SK-N-SH (cell line): ENCODE results near the gene ZNF576.

Experiments
- EP300 ChIP-seq, 2 experiments: IDR thresholded peaks; 2 replicates each; pipeline versions ENCODE4 v1.4.0 to v1.6.1; 2012; ENCODE audit warnings: borderline replicate concordance in 1 of 2, low read depth in 1 of 2, low read length in 1 of 2
- EZH2phosphoT487 ChIP-seq: fragments of 200-600 bp; sonication (generic); IDR thresholded peaks from 2 replicates; pipeline ENCODE4 v1.6.1; 2017; ENCODE audit warnings: low read depth, mixed run types, mild to moderate bottlenecking, antibody characterized with exemption, moderate library complexity, borderline replicate concordance
- GATA2 ChIP-seq: sonication (generic); formaldehyde crosslinking; IDR thresholded peaks from 2 replicates; pipeline ENCODE4 v1.5.0; 2020; ENCODE audit warnings: mild to moderate bottlenecking, missing genetic modification reagents
- MXI1 ChIP-seq: IDR thresholded peaks from 2 replicates; pipeline ENCODE4 v1.6.1; 2012; ENCODE audit warnings: mild to moderate bottlenecking, low read depth, low read length, improper control_type of control experiment
- PBX3 ChIP-seq: IDR thresholded peaks from 2 replicates; pipeline ENCODE4; 2012
- POLR2AphosphoS5 ChIP-seq: IDR thresholded peaks from 2 replicates; pipeline ENCODE4 v1.6.1; 2012; ENCODE audit warnings: low read depth, low read length
- RCOR1 ChIP-seq: fragments of 150-350 bp; IDR thresholded peaks from 2 replicates; pipeline ENCODE4 v1.6.1; 2017; ENCODE audit warnings: antibody characterized with exemption, low read length
- RXRA ChIP-seq: IDR thresholded peaks from 2 replicates; pipeline ENCODE4 v1.4.0; 2012; ENCODE audit warnings: low read depth, mild to moderate bottlenecking, borderline replicate concordance
- SMC3 ChIP-seq: IDR thresholded peaks from 2 replicates; pipeline ENCODE4 v1.6.1; 2012; ENCODE audit warnings: low read depth, low read length, improper control_type of control experiment
- TEAD4 ChIP-seq: IDR thresholded peaks from 2 replicates; pipeline ENCODE4 v1.4.0; 2012; ENCODE audit warnings: mild to moderate bottlenecking, borderline replicate concordance; ENCODE audit not compliant: insufficient read depth
- TF ChIP-seq, protein P1 (sequence below): fragments of 200-600 bp; sonication (generic); IDR thresholded peaks from 2 replicates; pipeline ENCODE4 v1.6.1; 2017; ENCODE audit warnings: antibody characterized with exemption, mild to moderate bottlenecking, moderate library complexity
- TF ChIP-seq, protein P2 (sequence below): IDR thresholded peaks from 2 replicates; pipeline ENCODE4 v1.4.0; 2012; ENCODE audit warnings: low read depth

DNA sequence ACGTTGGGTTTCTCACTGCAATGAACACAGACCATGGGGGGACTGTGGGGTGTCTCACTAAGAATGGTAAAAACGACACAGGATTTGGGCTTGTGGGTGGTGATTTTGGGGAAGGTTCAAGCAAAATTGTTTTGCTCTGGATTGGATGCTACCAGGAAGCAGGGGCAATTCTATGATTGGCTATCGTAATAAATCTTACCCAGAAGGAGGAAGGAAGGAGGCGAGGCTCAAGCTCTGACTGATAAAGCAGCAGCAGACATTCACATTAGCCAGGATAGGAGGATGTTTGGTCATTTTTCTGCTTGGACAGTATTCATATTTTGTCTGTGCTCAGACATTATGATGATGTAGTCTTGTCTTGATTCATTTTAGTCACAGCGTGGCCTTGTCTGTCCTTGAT is 1.5 kb downstream of the ZNF576 start:
- TF ChIP-seq GATA2 (CRISPR knock-in tag) (no peak), POLR2AphosphoS5 (no peak), SMC3 (no peak), EP300 (IDR thresholded peaks at IDR 0.05; ENCODE audit: borderline replicate concordance in 1 of 2, low read depth in 1 of 2, low read length in 1 of 2) (no peak), RXRA (no peak), EZH2phosphoT487 (no peak), MXI1 (no peak), RCOR1 (no peak), TEAD4 (no peak), PBX3 (no peak)
- TF ChIP-seq, protein P1, sequence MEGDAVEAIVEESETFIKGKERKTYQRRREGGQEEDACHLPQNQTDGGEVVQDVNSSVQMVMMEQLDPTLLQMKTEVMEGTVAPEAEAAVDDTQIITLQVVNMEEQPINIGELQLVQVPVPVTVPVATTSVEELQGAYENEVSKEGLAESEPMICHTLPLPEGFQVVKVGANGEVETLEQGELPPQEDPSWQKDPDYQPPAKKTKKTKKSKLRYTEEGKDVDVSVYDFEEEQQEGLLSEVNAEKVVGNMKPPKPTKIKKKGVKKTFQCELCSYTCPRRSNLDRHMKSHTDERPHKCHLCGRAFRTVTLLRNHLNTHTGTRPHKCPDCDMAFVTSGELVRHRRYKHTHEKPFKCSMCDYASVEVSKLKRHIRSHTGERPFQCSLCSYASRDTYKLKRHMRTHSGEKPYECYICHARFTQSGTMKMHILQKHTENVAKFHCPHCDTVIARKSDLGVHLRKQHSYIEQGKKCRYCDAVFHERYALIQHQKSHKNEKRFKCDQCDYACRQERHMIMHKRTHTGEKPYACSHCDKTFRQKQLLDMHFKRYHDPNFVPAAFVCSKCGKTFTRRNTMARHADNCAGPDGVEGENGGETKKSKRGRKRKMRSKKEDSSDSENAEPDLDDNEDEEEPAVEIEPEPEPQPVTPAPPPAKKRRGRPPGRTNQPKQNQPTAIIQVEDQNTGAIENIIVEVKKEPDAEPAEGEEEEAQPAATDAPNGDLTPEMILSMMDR, result no peak
- TF ChIP-seq, protein P2, sequence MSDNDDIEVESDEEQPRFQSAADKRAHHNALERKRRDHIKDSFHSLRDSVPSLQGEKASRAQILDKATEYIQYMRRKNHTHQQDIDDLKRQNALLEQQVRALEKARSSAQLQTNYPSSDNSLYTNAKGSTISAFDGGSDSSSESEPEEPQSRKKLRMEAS, result no peak
